ENCODE data around the gene COL15A1. TPM values are rescaled to one million over a fixed set of nuclear protein-coding genes. Genes with fewer than 3 reads are reported as not detected.

Gene COL15A1
- total RNA-seq, 4 donors from 2014 or later: 8.0 to 15.2 (median 12.8) TPM

DNA sequence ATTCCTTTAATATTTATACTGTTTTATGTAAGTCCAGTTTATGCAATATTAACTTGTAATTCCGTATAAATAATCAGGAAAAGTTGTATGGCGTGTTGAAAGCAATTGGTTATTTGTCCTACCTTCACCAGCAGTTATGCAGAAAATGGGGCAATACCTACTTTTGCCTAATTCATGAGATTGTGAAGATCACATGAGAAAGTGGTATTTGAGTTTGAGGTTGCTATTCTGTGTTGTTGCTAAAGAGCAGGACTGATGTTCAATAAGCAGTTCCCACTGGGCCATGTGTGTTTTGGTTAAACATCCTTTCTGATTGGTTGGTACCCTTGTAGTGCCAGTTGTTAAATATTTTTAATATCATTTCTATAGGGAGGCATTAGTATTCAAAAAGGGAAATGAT, 164.4 kb downstream of the COL15A1 start:
- WGBS, 2 donors: 97 to 99% methylated on average over 2 of the region's 2 CpGs
- Histone ChIP-seq H3K4me3 (replicated peaks in 1 of 3) (no peak overlapping the region), H3K27me3 (no peaks in the 10 kb centered on the region), H3K9me3 (no peaks in the 10 kb centered on the region), H3K36me3 (no peaks in the 10 kb centered on the region), H3K27ac (no peak overlapping the region), H3K4me1 (peaks cover 17% of the 10 kb centered on the region in 2 donors)
- TF ChIP-seq POLR2A (IDR thresholded peaks at IDR 0.05): no peak
- TF ChIP-seq, protein P1, sequence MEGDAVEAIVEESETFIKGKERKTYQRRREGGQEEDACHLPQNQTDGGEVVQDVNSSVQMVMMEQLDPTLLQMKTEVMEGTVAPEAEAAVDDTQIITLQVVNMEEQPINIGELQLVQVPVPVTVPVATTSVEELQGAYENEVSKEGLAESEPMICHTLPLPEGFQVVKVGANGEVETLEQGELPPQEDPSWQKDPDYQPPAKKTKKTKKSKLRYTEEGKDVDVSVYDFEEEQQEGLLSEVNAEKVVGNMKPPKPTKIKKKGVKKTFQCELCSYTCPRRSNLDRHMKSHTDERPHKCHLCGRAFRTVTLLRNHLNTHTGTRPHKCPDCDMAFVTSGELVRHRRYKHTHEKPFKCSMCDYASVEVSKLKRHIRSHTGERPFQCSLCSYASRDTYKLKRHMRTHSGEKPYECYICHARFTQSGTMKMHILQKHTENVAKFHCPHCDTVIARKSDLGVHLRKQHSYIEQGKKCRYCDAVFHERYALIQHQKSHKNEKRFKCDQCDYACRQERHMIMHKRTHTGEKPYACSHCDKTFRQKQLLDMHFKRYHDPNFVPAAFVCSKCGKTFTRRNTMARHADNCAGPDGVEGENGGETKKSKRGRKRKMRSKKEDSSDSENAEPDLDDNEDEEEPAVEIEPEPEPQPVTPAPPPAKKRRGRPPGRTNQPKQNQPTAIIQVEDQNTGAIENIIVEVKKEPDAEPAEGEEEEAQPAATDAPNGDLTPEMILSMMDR (IDR thresholded peaks at IDR 0.05): no peak
- no peak for DNase-seq
- intact Hi-C loops (cut with DNase I): no loop called here

DNA sequence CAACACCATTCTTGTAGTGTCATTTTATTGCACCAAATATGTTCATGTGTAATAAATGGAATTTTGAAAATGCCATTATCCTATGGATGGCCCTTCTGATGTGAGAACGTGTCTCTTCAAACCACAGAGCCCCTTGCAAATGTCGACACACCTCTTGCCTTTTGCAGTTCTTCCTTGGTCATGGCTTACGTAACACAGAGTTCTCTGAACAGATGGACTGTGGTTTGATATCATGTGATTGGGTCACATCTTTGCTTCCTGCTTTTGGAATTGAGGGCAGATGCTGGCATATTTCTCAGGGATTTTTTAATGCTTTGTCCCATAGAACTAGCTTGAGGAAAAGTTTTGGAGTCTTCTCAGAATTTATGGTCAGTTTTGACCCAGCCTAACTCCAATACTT, 165.8 kb downstream of the COL15A1 start:
- H3K27ac ChIP-seq: no peak overlapping the region
- peaks cover 16 to 18% of the 10 kb centered on the region in 2 donors for H3K4me1 ChIP-seq

DNA sequence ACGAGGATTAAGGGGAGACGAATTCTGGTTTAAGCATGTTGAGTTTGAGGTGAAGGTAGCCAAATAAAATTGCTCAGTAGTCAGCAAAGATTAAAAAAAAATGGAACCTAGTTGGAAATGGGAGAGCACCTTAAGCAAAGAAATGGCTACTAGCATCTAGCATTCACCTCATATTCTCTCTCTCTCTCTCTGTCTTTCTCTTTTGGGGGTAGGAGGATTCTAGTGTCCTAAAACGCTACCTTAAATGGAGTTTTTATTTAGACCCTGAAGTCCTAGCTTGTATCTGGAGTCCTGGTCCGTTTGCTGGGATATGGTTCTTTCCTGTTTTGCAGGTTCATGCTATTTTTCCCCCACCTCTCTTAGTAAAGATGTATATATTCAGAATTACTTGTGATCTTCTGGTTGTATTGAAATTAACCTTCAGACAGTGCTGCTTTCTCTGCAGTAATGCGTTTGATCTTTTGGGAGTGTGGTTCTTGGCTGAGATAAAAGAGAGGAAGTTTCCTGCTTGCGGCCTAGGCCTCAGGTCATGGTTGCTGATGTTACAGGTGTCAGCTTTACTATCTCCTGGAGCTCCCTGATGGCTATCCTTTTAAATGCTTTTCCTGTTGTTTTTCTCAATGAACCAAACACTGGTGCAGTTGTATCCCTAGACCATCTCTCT, 169.2 kb downstream of the COL15A1 start:
- H3K4me3 ChIP-seq (replicated peaks in 1 of 3): no peak overlapping the region
- peaks cover 9% of the 10 kb centered on the region in 2 donors for H3K4me1 ChIP-seq
- intact Hi-C loops (cut with DNase I): no loop called here
- H3K27ac ChIP-seq: no peak overlapping the region
- H3K27me3 ChIP-seq: no peaks in the 10 kb centered on the region
- no peaks in the 10 kb centered on the region for H3K36me3 ChIP-seq
- 84 to 91% methylated on average over 6 of the region's 6 CpGs for WGBS, 2 donors
- no peak for TF ChIP-seq POLR2A (IDR thresholded peaks at IDR 0.05)
- TF ChIP-seq, protein P1 (IDR thresholded peaks at IDR 0.05): no peak
- DNase-seq: no peak
- no peaks in the 10 kb centered on the region for H3K9me3 ChIP-seq

More for the DNA sequence above, 165.8 kb downstream of the COL15A1 start:
- TF ChIP-seq, protein P1 (IDR thresholded peaks at IDR 0.05): no peak
- no peak for TF ChIP-seq POLR2A (IDR thresholded peaks at IDR 0.05)
- DNase-seq: no peak
- Histone ChIP-seq H3K4me3 (replicated peaks in 1 of 3) (no peak overlapping the region), H3K27me3 (no peaks in the 10 kb centered on the region), H3K9me3 (no peaks in the 10 kb centered on the region), H3K36me3 (no peaks in the 10 kb centered on the region)
- WGBS, 2 donors: 76 to 96% methylated on average over 3 of the region's 3 CpGs
- intact Hi-C loops (cut with DNase I): no loop called here

DNA sequence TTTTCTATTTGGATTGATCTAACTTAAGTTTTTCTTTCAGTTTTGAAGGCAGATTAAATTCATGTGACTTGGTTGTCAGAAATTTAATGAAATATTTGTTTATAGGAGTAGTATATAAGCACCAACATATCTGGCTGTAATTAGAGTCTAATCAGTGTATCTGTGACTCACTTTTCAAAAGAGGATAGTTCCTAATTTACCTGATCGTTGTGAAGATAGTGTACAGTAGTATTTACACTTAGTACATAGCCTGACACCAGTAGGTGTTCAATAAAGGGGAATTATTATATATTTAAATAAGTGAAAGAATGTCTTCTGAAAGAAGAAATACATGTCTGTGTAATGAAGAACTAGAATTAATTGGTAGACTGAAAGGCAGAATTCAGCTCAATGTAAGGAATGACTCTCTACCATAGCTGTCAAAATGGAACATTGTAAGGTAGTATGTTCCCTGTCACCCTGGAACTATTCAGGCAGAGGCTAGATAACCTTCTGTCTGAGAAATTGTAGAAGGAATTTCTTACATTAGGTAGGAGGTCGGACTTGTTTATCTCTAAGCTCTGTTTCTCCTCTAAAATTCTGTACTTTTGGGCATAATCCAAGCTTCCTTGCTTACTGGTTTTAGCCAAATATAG, 169.8 kb downstream of the COL15A1 start:
- intact Hi-C loops (cut with DNase I): no loop called here
- Histone ChIP-seq H3K36me3 (no peaks in the 10 kb centered on the region), H3K4me1 (peaks cover 4 to 9% of the 10 kb centered on the region in 2 donors), H3K9me3 (no peaks in the 10 kb centered on the region), H3K27me3 (no peaks in the 10 kb centered on the region), H3K27ac (no peak overlapping the region), H3K4me3 (replicated peaks in 1 of 3) (no peak overlapping the region)
- no peak for DNase-seq
- no peak for TF ChIP-seq POLR2A (IDR thresholded peaks at IDR 0.05)
- TF ChIP-seq, protein P1 (IDR thresholded peaks at IDR 0.05): no peak
- 87% methylated on average over 2 of the region's 2 CpGs for whole genome bisulfite sequencing, 2 donors

DNA sequence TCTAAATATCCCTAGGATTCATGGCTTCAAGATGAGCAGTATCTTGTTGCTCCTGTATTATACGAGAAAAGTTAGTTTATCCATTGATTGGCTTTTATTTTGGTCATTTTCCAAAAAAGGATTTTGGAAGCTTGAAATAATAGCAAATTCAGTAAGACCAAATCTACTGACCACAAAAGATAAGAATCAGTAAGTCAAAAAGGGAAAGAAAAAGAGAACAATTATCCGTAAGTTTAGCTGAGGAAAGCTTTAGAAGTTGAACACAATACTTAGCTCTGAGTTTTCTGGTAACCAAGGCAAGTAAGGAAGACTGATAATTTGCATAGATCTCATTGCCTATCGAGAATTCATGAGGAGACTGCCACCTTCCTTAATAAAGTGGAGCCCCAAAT, 170.3 kb downstream of the COL15A1 start:
- Histone ChIP-seq H3K4me1 (peaks cover 4 to 9% of the 10 kb centered on the region in 2 donors), H3K9me3 (no peaks in the 10 kb centered on the region), H3K27ac (no peak overlapping the region), H3K36me3 (no peaks in the 10 kb centered on the region), H3K4me3 (replicated peaks in 1 of 3) (no peak overlapping the region), H3K27me3 (no peaks in the 10 kb centered on the region)
- no peak for TF ChIP-seq POLR2A (IDR thresholded peaks at IDR 0.05)
- TF ChIP-seq, protein P1 (IDR thresholded peaks at IDR 0.05): no peak
- DNase-seq: no peak
- 73 to 87% methylated on average over 3 of the region's 3 CpGs for WGBS, 2 donors
- intact Hi-C loops (cut with DNase I): no loop called here
